Liver (tissue), 9 donors: ENCODE data around the gene ZFYVE26. TPM values are rescaled to one million over a fixed set of nuclear protein-coding genes. Genes with fewer than 3 reads are reported as not detected.

ENCODE experiments used
- DNase-seq: peaks from one replicate; pipeline ENCODE4 v3.0.0-alpha.2; 2017; ENCODE audit warnings: low spot score
- H3K27ac ChIP-seq, 2 donors: one replicate each; pipeline ENCODE4 v1.7.0; 2013; ENCODE audit warnings: inconsistent platforms in 2 of 2, low read length in 2 of 2, control low read depth in 1 of 2, low read depth in 1 of 2, mild to moderate bottlenecking in 1 of 2
- H3K27me3 ChIP-seq, 4 donors: one replicate each; pipeline versions ENCODE4 v1.6.1 to v1.7.0; 2013; ENCODE audit warnings: low read length in 3 of 4, inconsistent platforms in 1 of 4, mild to moderate bottlenecking in 1 of 4, moderate library complexity in 1 of 4; ENCODE audit not compliant: control insufficient read depth in 4 of 4, insufficient read depth in 4 of 4
- H3K36me3 ChIP-seq, 4 donors: one replicate each; pipeline versions ENCODE4 v1.6.1 to v1.7.0; 2013; ENCODE audit warnings: low read length in 3 of 4, mild to moderate bottlenecking in 3 of 4, low read depth in 1 of 4, moderate library complexity in 1 of 4; ENCODE audit not compliant: control insufficient read depth in 4 of 4, insufficient read depth in 3 of 4
- H3K4me1 ChIP-seq, 4 donors: one replicate each; pipeline versions ENCODE4 v1.6.1 to v1.7.0; 2013; ENCODE audit warnings: low read length in 3 of 4, mild to moderate bottlenecking in 3 of 4, moderate library complexity in 1 of 4; ENCODE audit not compliant: control insufficient read depth in 4 of 4, insufficient read depth in 4 of 4
- H3K4me3 ChIP-seq, 3 donors: one replicate each; pipeline versions ENCODE4 v1.6.1 to v1.7.0; 2013; ENCODE audit warnings: low read length in 3 of 3, control low read depth in 1 of 3, low read depth in 1 of 3, mild to moderate bottlenecking in 1 of 3
- H3K9ac ChIP-seq, 2 donors: one replicate each; pipeline ENCODE4 v1.7.0; 2013; ENCODE audit warnings: low read length in 2 of 2, mild to moderate bottlenecking in 2 of 2, moderate library complexity in 2 of 2, control low read depth in 1 of 2, low read depth in 1 of 2
- H3K9me3 ChIP-seq, 4 donors: one replicate each; pipeline versions ENCODE4 v1.6.1 to v1.7.0; 2013; ENCODE audit warnings: low read length in 3 of 4; ENCODE audit not compliant: control insufficient read depth in 4 of 4
- ATF3 ChIP-seq: IDR thresholded peaks from 2 replicates; pipeline ENCODE4 v1.6.1; 2016; ENCODE audit warnings: antibody characterized with exemption
- CTCF ChIP-seq: fragments of 150-350 bp; IDR thresholded peaks from 2 replicates; pipeline ENCODE4 v1.5.1; 2017; ENCODE audit warnings: improper control_type of control experiment, low read depth, low read length; ENCODE audit not compliant: missing input control
- EGR1 ChIP-seq, 2 donors: IDR thresholded peaks; 2 replicates each; pipeline ENCODE4 v1.6.1; 2016 to 2018; ENCODE audit warnings: antibody characterized with exemption in 2 of 2, low read depth in 2 of 2
- FOXA1 ChIP-seq: IDR thresholded peaks from 2 replicates; pipeline ENCODE4 v1.6.1; 2016; ENCODE audit warnings: antibody characterized with exemption
- FOXA2 ChIP-seq: IDR thresholded peaks from 2 replicates; pipeline ENCODE4 v1.6.1; 2016; ENCODE audit warnings: antibody characterized with exemption
- GABPA ChIP-seq, 2 donors: IDR thresholded peaks in 1 of 2; conservative IDR thresholded peaks in 1 of 2; 2 replicates each; pipeline ENCODE4 v1.6.1; 2016; ENCODE audit warnings: antibody characterized with exemption in 2 of 2, mild to moderate bottlenecking in 1 of 2, moderate library complexity in 1 of 2
- HNF4A ChIP-seq, 2 donors: conservative IDR thresholded peaks; 2 replicates each; pipeline ENCODE4 v1.6.1; 2016; ENCODE audit warnings: antibody characterized with exemption in 2 of 2, mild to moderate bottlenecking in 2 of 2
- HNF4G ChIP-seq: IDR thresholded peaks from 2 replicates; pipeline ENCODE4 v1.6.1; 2016; ENCODE audit warnings: antibody characterized with exemption
- JUND ChIP-seq, 2 donors: IDR thresholded peaks; 2 replicates each; pipeline ENCODE4 v1.6.1; 2016; ENCODE audit warnings: antibody characterized with exemption in 2 of 2
- MAX ChIP-seq: IDR thresholded peaks from 2 replicates; pipeline ENCODE4 v1.6.1; 2016; ENCODE audit warnings: antibody characterized with exemption
- NR2F2 ChIP-seq: IDR thresholded peaks from 2 replicates; pipeline ENCODE4 v1.6.1; 2016; ENCODE audit warnings: antibody characterized with exemption
- RAD21 ChIP-seq, 2 donors: IDR thresholded peaks; 2 replicates each; pipeline ENCODE4 v1.6.1; 2016; ENCODE audit warnings: antibody characterized with exemption in 2 of 2, mild to moderate bottlenecking in 2 of 2
- REST ChIP-seq: IDR thresholded peaks from 2 replicates; pipeline ENCODE4 v1.6.1; 2016; ENCODE audit warnings: antibody characterized with exemption, mild to moderate bottlenecking
- RXRA ChIP-seq, 2 donors: IDR thresholded peaks; 2 replicates each; pipeline ENCODE4 v1.6.1; 2017 to 2018; ENCODE audit warnings: antibody characterized with exemption in 2 of 2, mild to moderate bottlenecking in 1 of 2
- SP1 ChIP-seq: IDR thresholded peaks from 2 replicates; pipeline ENCODE4 v1.6.1; 2018; ENCODE audit warnings: antibody characterized with exemption, mild to moderate bottlenecking
- TAF1 ChIP-seq: conservative IDR thresholded peaks from 2 replicates; pipeline ENCODE4 v1.6.1; 2016; ENCODE audit warnings: antibody characterized with exemption, mild to moderate bottlenecking
- YY1 ChIP-seq: IDR thresholded peaks from 2 replicates; pipeline ENCODE4 v1.6.1; 2016; ENCODE audit warnings: antibody characterized with exemption, mild to moderate bottlenecking
- ZBTB33 ChIP-seq: IDR thresholded peaks from 2 replicates; pipeline ENCODE4 v1.6.1; 2016; ENCODE audit warnings: antibody characterized with exemption
- WGBS: extraction: QIAGEN DNeasy Blood & Tissue Kit; methylation state at CpG from one replicate; pipeline ENCODE4 v1.1.7; 2013; 5-methylcytosine and 5-hydroxymethylcytosine counted together
- polyA plus RNA-seq, 2 donors: library from polyadenylated mRNA; stranded (reverse) in 1 of 2; unstranded in 1 of 2; fragments of 200-250 nt in 1 of 2; fragments of >200 nt in 1 of 2; fragmentation: Nextera tagmentation in 1 of 2; extraction: Ambion mirVana in 1 of 2; gene quantifications; one replicate each; pipeline versions ENCODE4 v1.2.1 to v1.2.3, GENCODE V29; 2013 to 2015
- total RNA-seq, 2 donors: library from RNA; depleted of rRNA; stranded (reverse); fragments of >200 nt; gene quantifications; one replicate each; pipeline ENCODE4 v1.2.3, GENCODE V29; 2014
- donor health status: healthy.
- donor health status: healthy.
- donor health status: healthy.
- donor health status: healthy.
- donor health status: healthy.

Gene ZFYVE26
- total and polyA plus RNA-seq, 4 donors, result 2.4 to 17.2 (median 7.7) TPM

- Histone ChIP-seq H3K36me3 (no peaks in the 10 kb centered on the region), H3K27me3 (no peaks in the 10 kb centered on the region), H3K9me3 (no peaks in the 10 kb centered on the region), H3K9ac (no peak overlapping the region), H3K27ac (peak overlapping the region; percentile 56 to 64), H3K4me1 (peaks cover 0 to 8% (median 3%) of the 10 kb centered on the region in 4 donors), H3K4me3 (peak overlapping the region in 1 of 3 donors; percentile 26)
- DNase-seq, result no peak
- 36% methylated on average over 12 of the region's 12 CpGs for WGBS
- TF ChIP-seq NR2F2, result no peak
- TF ChIP-seq MAX, result peak; percentile 63
- TF ChIP-seq FOXA2, result peak; percentile 58
- peak; percentile 14 to 67 for TF ChIP-seq RXRA (IDR thresholded peaks at IDR 0.05)
- no peak for TF ChIP-seq REST
- peak; percentile 79 for TF ChIP-seq HNF4G
- TF ChIP-seq EGR1 (IDR thresholded peaks at IDR 0.05; ENCODE audit: low read depth in 2 of 2), result peak in 1 of 2 donors; percentile 39
- no peak for TF ChIP-seq TAF1
- TF ChIP-seq CTCF, result no peak
- TF ChIP-seq GABPA (IDR thresholded peaks at IDR 0.05 in 1 of 2, conservative IDR thresholded peaks at IDR 0.05 in 1 of 2), result peak in 1 of 2 donors; percentile 7
- TF ChIP-seq SP1, result peak; percentile 95
- TF ChIP-seq YY1, result peak; percentile 91
- peak; percentile 82 for TF ChIP-seq ZBTB33
- TF ChIP-seq RAD21 (IDR thresholded peaks at IDR 0.05), result peak in 1 of 2 donors; percentile 43
- TF ChIP-seq FOXA1, result peak; percentile 10
- peak; percentile 49 for TF ChIP-seq ATF3
- TF ChIP-seq JUND (IDR thresholded peaks at IDR 0.05), result peak; percentile 80 to 81
- TF ChIP-seq HNF4A (conservative IDR thresholded peaks at IDR 0.05), result peak; percentile 93 to 94
Observed at GRCh38 chr14:67738740-67739504, 77.5 kb downstream of the ZFYVE26 start.
